Neural cell (in vitro differentiated cells): ENCODE results near the gene KCNT1. TPM values are rescaled to one million over a fixed set of nuclear protein-coding genes. Genes with fewer than 3 reads are reported as not detected.

Experiments used
- H2AFZ ChIP-seq: fragments of 200-600, 300-800 bp; sonication (generic), shearing (Covaris generic); 2 replicates; pipeline ENCODE4 v1.6.0; 2014; ENCODE audit warnings: low read depth, mild to moderate bottlenecking, antibody characterized with exemption, low read length, moderate library complexity
- H3F3A ChIP-seq: fragments of 200-600 bp; shearing (Covaris generic); 2 replicates; pipeline ENCODE4 v1.6.1; 2016; ENCODE audit warnings: mild to moderate bottlenecking, moderate library complexity, mixed read lengths, antibody characterized with exemption, low read length; ENCODE audit not compliant: insufficient read depth, poor library complexity, severe bottlenecking
- H3K27ac ChIP-seq: fragments of 200-600, 300-800 bp; sonication (generic), shearing (Covaris generic); 2 replicates; pipeline ENCODE4 v1.5.1; 2014; ENCODE audit warnings: mild to moderate bottlenecking, low read length, moderate library complexity
- H3K27me3 ChIP-seq: fragments of 300-800, 200-600 bp; sonication (generic), shearing (Covaris generic); 2 replicates; pipeline ENCODE4 v1.6.0; 2014; ENCODE audit warnings: mild to moderate bottlenecking, low read depth, low read length, moderate library complexity; ENCODE audit not compliant: insufficient read depth
- H3K36me3 ChIP-seq: fragments of 300-800, 200-600 bp; sonication (generic), shearing (Covaris generic); 2 replicates; pipeline ENCODE4 v1.5.1; 2014; ENCODE audit warnings: mild to moderate bottlenecking, antibody characterized with exemption, low read length, moderate library complexity; ENCODE audit not compliant: insufficient read depth
- H3K4me2 ChIP-seq: fragments of 300-800, 200-600 bp; sonication (generic), shearing (Covaris generic); 2 replicates; pipeline ENCODE4 v1.6.0; 2014; ENCODE audit warnings: mild to moderate bottlenecking, low read length
- H3K4me3 ChIP-seq: fragments of 300-800, 200-600 bp; sonication (generic), shearing (Covaris generic); 2 replicates; pipeline ENCODE4 v1.5.1; 2014; ENCODE audit warnings: mild to moderate bottlenecking, low read length, moderate library complexity
- H3K79me2 ChIP-seq: fragments of 200-600 bp; shearing (Covaris generic); replicated peaks from 2 replicates; pipeline ENCODE4 v1.6.0; 2014; ENCODE audit warnings: mild to moderate bottlenecking, low read length, moderate library complexity; ENCODE audit not compliant: insufficient read depth
- H3K9ac ChIP-seq: fragments of 300-800, 200-600 bp; sonication (generic), shearing (Covaris generic); 2 replicates; pipeline ENCODE4 v1.6.1; 2016; ENCODE audit warnings: mild to moderate bottlenecking, low read length, mixed read lengths
- H3K9me2 ChIP-seq: fragments of 200-600 bp; shearing (Covaris generic); 2 replicates; pipeline ENCODE4 v1.6.1; 2016; ENCODE audit warnings: mild to moderate bottlenecking, low read length, mixed read lengths; ENCODE audit not compliant: insufficient read depth
- H3K9me3 ChIP-seq: fragments of 200-600, 300-800 bp; sonication (generic), shearing (Covaris generic); 2 replicates; pipeline ENCODE4 v1.6.1; 2016; ENCODE audit warnings: mild to moderate bottlenecking, mixed run types, low read length, moderate library complexity, mixed read lengths
- H4K20me1 ChIP-seq: fragments of 200-600 bp; shearing (Covaris generic); 2 replicates; pipeline ENCODE4 v1.6.1; 2016; ENCODE audit warnings: mild to moderate bottlenecking, mixed run types; ENCODE audit not compliant: insufficient read depth
- EP300 ChIP-seq: fragments of 450-650 bp; conservative IDR thresholded peaks from 2 replicates; pipeline ENCODE4 v1.6.1; 2014; ENCODE audit warnings: antibody characterized with exemption, mild to moderate bottlenecking, moderate library complexity; ENCODE audit not compliant: poor library complexity, severe bottlenecking
- EZH2 ChIP-seq: fragments of 200-600, 300-800 bp; shearing (Covaris generic), sonication (generic); IDR thresholded peaks from 2 replicates; pipeline ENCODE4 v1.6.1; 2014; ENCODE audit warnings: antibody characterized with exemption, low read length, borderline replicate concordance, mild to moderate bottlenecking; ENCODE audit not compliant: insufficient read depth, poor library complexity, severe bottlenecking
- MXI1 ChIP-seq: fragments of 450-650 bp; conservative IDR thresholded peaks from 2 replicates; pipeline ENCODE4 v1.6.1; 2014; ENCODE audit warnings: antibody characterized with exemption, mild to moderate bottlenecking; ENCODE audit not compliant: poor library complexity, severe bottlenecking
- POLR2AphosphoS5 ChIP-seq: IDR thresholded peaks from 2 replicates; pipeline ENCODE4 v1.6.1; 2012
- RAD21 ChIP-seq: fragments of 450-650 bp; conservative IDR thresholded peaks from 2 replicates; pipeline ENCODE4 v1.6.1; 2014; ENCODE audit warnings: antibody characterized with exemption, mild to moderate bottlenecking, moderate library complexity
- REST ChIP-seq: IDR thresholded peaks from 2 replicates; pipeline ENCODE4 v1.6.1; 2012; ENCODE audit warnings: borderline replicate concordance
- SMC3 ChIP-seq: fragments of 450-650 bp; conservative IDR thresholded peaks from 2 replicates; pipeline ENCODE4 v1.6.1; 2014; ENCODE audit warnings: antibody characterized with exemption, mild to moderate bottlenecking, moderate library complexity; ENCODE audit not compliant: poor library complexity
- TAF1 ChIP-seq: IDR thresholded peaks from 2 replicates; pipeline ENCODE4 v1.6.1; 2012; ENCODE audit warnings: low read depth
- polyA plus RNA-seq: library from polyadenylated mRNA; depleted of rRNA; stranded (reverse); fragments of >200 nt; gene quantifications from 2 replicates; pipeline ENCODE4 v1.2.3, GENCODE V29; 2014

The KCNT1 gene
- polyA plus RNA-seq, 1 donor from 2014 or later, result 0.67 TPM

GRCh38 chr9:135816651-135816970, 114.6 kb downstream of the KCNT1 start:
- Histone ChIP-seq H3K36me3 (peaks cover under 1% of the 10 kb centered on the region), H3K9me2 (no peaks in the 10 kb centered on the region), H3K4me3 (no peak overlapping the region), H3K9ac (no peak overlapping the region), H3F3A (no peaks in the 10 kb centered on the region), H3K27me3 (no peaks in the 10 kb centered on the region), H4K20me1 (no peaks in the 10 kb centered on the region), H3K79me2 (peaks cover 6% of the 10 kb centered on the region), H3K9me3 (no peaks in the 10 kb centered on the region), H3K27ac (no peak overlapping the region), H2AFZ (no peak overlapping the region), H3K4me2 (no peak overlapping the region)
- TF ChIP-seq TAF1 (no peak), REST (no peak), RAD21 (no peak), EZH2 (no peak), POLR2AphosphoS5 (no peak)

- H3K9me2 ChIP-seq, result no peaks in the 10 kb centered on the region
- H3F3A ChIP-seq, result no peaks in the 10 kb centered on the region
- H3K79me2 ChIP-seq, result peaks cover 6% of the 10 kb centered on the region
- H3K27me3 ChIP-seq, result no peaks in the 10 kb centered on the region
- H4K20me1 ChIP-seq, result no peaks in the 10 kb centered on the region
- H3K4me2 ChIP-seq, result no peak overlapping the region
- TF ChIP-seq REST, result no peak
- TF ChIP-seq EZH2, result no peak
- no peak for TF ChIP-seq EP300
- TF ChIP-seq RAD21, result no peak
- no peak for TF ChIP-seq SMC3
- no peak for TF ChIP-seq MXI1
- H3K36me3 ChIP-seq, result no peaks in the 10 kb centered on the region
- no peak overlapping the region for H3K4me3 ChIP-seq
- H2AFZ ChIP-seq, result no peak overlapping the region
- no peaks in the 10 kb centered on the region for H3K9me3 ChIP-seq
- H3K27ac ChIP-seq, result no peak overlapping the region
- no peak overlapping the region for H3K9ac ChIP-seq
These were observed 116.1 kb downstream of the KCNT1 start for GRCh38 chr9:135817951-135818717.
